WTC11 (cell line): ENCODE measurements around the gene ADAM22. TPM values are rescaled to one million over a fixed set of nuclear protein-coding genes. Genes with fewer than 3 reads are reported as not detected.

ENCODE experiments used
- ATAC-seq: fragments of 200-7000 bp; cut with Tn5 transposase; 2 replicates; pipeline ENCODE4 v1.10.0; 2021; ENCODE audit warnings: mild to moderate bottlenecking, moderate library complexity
- CTCF ChIA-PET: fragments of 300-600 bp; sonication (Branson Sonifier 250); formaldehyde crosslinking; loops from one replicate; lab custom pipeline; 2021; ENCODE audit warnings: antibody characterized with exemption; lab: Charles Lee
- POLR2A ChIA-PET: fragments of 350-600 bp; sonication (Branson Sonifier 250); formaldehyde crosslinking; loops from one replicate; lab custom pipeline; 2021; ENCODE audit warnings: antibody characterized with exemption; lab: Charles Lee
- DNase-seq: peaks from one replicate; pipeline ENCODE4 v3.0.0; 2021; ENCODE audit warnings: low spot score
- H3K27ac Mint-ChIP-seq: 2 replicates; pipeline ENCODE4 v1.8.0; 2021; ENCODE audit warnings: mixed read lengths
- H3K27me3 Mint-ChIP-seq: 2 replicates; pipeline ENCODE4 v1.8.0; 2021; ENCODE audit warnings: low read depth, mild to moderate bottlenecking, moderate library complexity, mixed read lengths
- H3K36me3 Mint-ChIP-seq: 2 replicates; pipeline ENCODE4 v1.8.0; 2021; ENCODE audit warnings: mixed read lengths
- H3K4me1 Mint-ChIP-seq: 2 replicates; pipeline ENCODE4 v1.8.0; 2022; ENCODE audit warnings: mixed read lengths
- H3K4me3 Mint-ChIP-seq: 2 replicates; pipeline ENCODE4 v1.8.0; 2021; ENCODE audit warnings: mild to moderate bottlenecking, moderate library complexity, mixed read lengths
- H3K9me3 Mint-ChIP-seq: 2 replicates; pipeline ENCODE4 v1.8.0; 2021; ENCODE audit warnings: mixed read lengths
- ATF6 ChIP-seq: sonication (generic); formaldehyde crosslinking; IDR thresholded peaks from 2 replicates; pipeline ENCODE4 v1.8.1; 2023; ENCODE audit warnings: mild to moderate bottlenecking, missing genetic modification reagents
- CREB1 ChIP-seq: sonication (generic); formaldehyde crosslinking; IDR thresholded peaks from 2 replicates; pipeline ENCODE4 v1.8.0; 2023; ENCODE audit warnings: mild to moderate bottlenecking, missing genetic modification reagents
- CTCF ChIP-seq: fragments of 200-600 bp; IDR thresholded peaks from 2 replicates; pipeline ENCODE4 v1.8.0; 2022; ENCODE audit warnings: antibody characterized with exemption
- E2F5 ChIP-seq: sonication (generic); formaldehyde crosslinking; IDR thresholded peaks from 2 replicates; pipeline ENCODE4 v1.8.1; 2022; ENCODE audit warnings: mild to moderate bottlenecking, moderate library complexity, missing genetic modification reagents
- ESRRA ChIP-seq: sonication (generic); formaldehyde crosslinking; IDR thresholded peaks from 2 replicates; pipeline ENCODE4 v1.8.1; 2022; ENCODE audit warnings: mild to moderate bottlenecking, missing genetic modification reagents, borderline replicate concordance
- ETV6 ChIP-seq: sonication (generic); formaldehyde crosslinking; IDR thresholded peaks from 2 replicates; pipeline ENCODE4 v1.8.1; 2022; ENCODE audit warnings: mild to moderate bottlenecking, missing genetic modification reagents
- FOXP1 ChIP-seq: sonication (generic); formaldehyde crosslinking; IDR thresholded peaks from 2 replicates; pipeline ENCODE4 v1.8.0; 2022; ENCODE audit warnings: missing genetic modification reagents, mild to moderate bottlenecking, moderate library complexity, borderline replicate concordance
- FOXP4 ChIP-seq: sonication (generic); formaldehyde crosslinking; IDR thresholded peaks from 2 replicates; pipeline ENCODE4 v1.8.0; 2022; ENCODE audit warnings: mild to moderate bottlenecking, missing genetic modification reagents
- GABPB1 ChIP-seq: sonication (generic); formaldehyde crosslinking; IDR thresholded peaks from 2 replicates; pipeline ENCODE4 v1.8.1; 2023; ENCODE audit warnings: mild to moderate bottlenecking, missing genetic modification reagents
- GRHL2 ChIP-seq: fragments of 250-450 bp; sonication (Bioruptor Pico); IDR thresholded peaks from 2 replicates; pipeline ENCODE4 v1.8.0; 2022; ENCODE audit warnings: mild to moderate bottlenecking, moderate library complexity; ENCODE audit not compliant: insufficient replicate concordance, severe bottlenecking
- IRF1 ChIP-seq: sonication (generic); formaldehyde crosslinking; IDR thresholded peaks from 2 replicates; pipeline ENCODE4 v1.8.0; 2023; ENCODE audit warnings: missing genetic modification reagents
- JAZF1 ChIP-seq: fragments of 250-450 bp; sonication (Bioruptor Pico); IDR thresholded peaks from 2 replicates; pipeline ENCODE4 v1.9.0; 2021; ENCODE audit warnings: moderate library complexity, mild to moderate bottlenecking, inconsistent platforms
- NR1H2 ChIP-seq: sonication (generic); formaldehyde crosslinking; IDR thresholded peaks from 2 replicates; pipeline ENCODE4 v1.9.0; 2021; ENCODE audit warnings: mild to moderate bottlenecking, moderate library complexity, missing genetic modification reagents
- PRDM15 ChIP-seq: sonication (generic); formaldehyde crosslinking; IDR thresholded peaks from 2 replicates; pipeline ENCODE4 v1.8.0; 2022; ENCODE audit warnings: missing genetic modification reagents
- SP1 ChIP-seq: sonication (generic); formaldehyde crosslinking; conservative IDR thresholded peaks from 2 replicates; pipeline ENCODE4 v1.8.1; 2022; ENCODE audit warnings: missing genetic modification reagents
- ZNF263 ChIP-seq: sonication (generic); formaldehyde crosslinking; IDR thresholded peaks from 2 replicates; pipeline ENCODE4 v1.8.1; 2022; ENCODE audit warnings: low read depth, mild to moderate bottlenecking, moderate library complexity, missing genetic modification reagents
- ZNF281 ChIP-seq: sonication (generic); formaldehyde crosslinking; IDR thresholded peaks from 2 replicates; pipeline ENCODE4 v1.8.0; 2023; ENCODE audit warnings: mild to moderate bottlenecking, missing genetic modification reagents
- ZNF512 ChIP-seq: sonication (generic); formaldehyde crosslinking; IDR thresholded peaks from 2 replicates; pipeline ENCODE4 v1.8.1; 2022; ENCODE audit warnings: missing genetic modification reagents, borderline replicate concordance
- ZNF671 ChIP-seq: fragments of 250-450 bp; sonication (Bioruptor Pico); IDR thresholded peaks from 2 replicates; pipeline ENCODE4 v1.8.0; 2021; ENCODE audit warnings: mild to moderate bottlenecking
- total RNA-seq: library from RNA; stranded (reverse); gene quantifications from 3 replicates; pipeline ENCODE4 v1.2.3, GENCODE V29; 2021

ADAM22 gene
- total RNA-seq, 1 experiment from 2014 or later: 12.4 TPM

- Mint-ChIP-seq H3K36me3 (no peaks in the 10 kb centered on the region), H3K27me3 (no peaks in the 10 kb centered on the region), H3K27ac (no peak overlapping the region), H3K4me1 (no peaks in the 10 kb centered on the region), H3K4me3 (no peak overlapping the region), H3K9me3 (no peaks in the 10 kb centered on the region)
- CTCF ChIA-PET: no interaction called here
- DNase-seq: no peak
- POLR2A ChIA-PET: no interaction called here
- no peak for TF ChIP-seq GABPB1 (CRISPR knock-in tag)
- TF ChIP-seq FOXP1 (CRISPR knock-in tag): no peak
- TF ChIP-seq CTCF: no peak
- no peak for TF ChIP-seq ZNF512
- TF ChIP-seq NR1H2 (CRISPR knock-in tag): no peak
- TF ChIP-seq JAZF1 (CRISPR knock-in tag): no peak
- no peak for TF ChIP-seq ZNF263
- TF ChIP-seq FOXP4 (CRISPR knock-in tag): no peak
- TF ChIP-seq ATF6 (CRISPR knock-in tag): no peak
- TF ChIP-seq ESRRA: no peak
- TF ChIP-seq CREB1 (CRISPR knock-in tag): no peak
- ATAC-seq: no peak
Measured at GRCh38 chr7:87984088-87984487, 50.0 kb downstream of the ADAM22 start.

GRCh38 chr7:87993269-87993668 is 59.2 kb downstream of the ADAM22 start:
- CTCF ChIA-PET: no interaction called here
- DNase-seq: no peak
- H3K27me3 Mint-ChIP-seq: no peaks in the 10 kb centered on the region
- no peaks in the 10 kb centered on the region for H3K9me3 Mint-ChIP-seq
- no peak for ATAC-seq
- POLR2A ChIA-PET: no interaction called here
- H3K36me3 Mint-ChIP-seq: peaks cover 2% of the 10 kb centered on the region; the same call in 1 of the 2 replicates
- H3K4me1 Mint-ChIP-seq: no peaks in the 10 kb centered on the region; the same call in 1 of the 2 replicates
- no peak overlapping the region for H3K4me3 Mint-ChIP-seq
- H3K27ac Mint-ChIP-seq: no peak overlapping the region
- TF ChIP-seq GABPB1 (CRISPR knock-in tag) (no peak), PRDM15 (CRISPR knock-in tag) (no peak), ETV6 (no peak), GRHL2 (CRISPR knock-in tag) (no peak), ZNF671 (CRISPR knock-in tag) (no peak), SP1 (no peak), NR1H2 (CRISPR knock-in tag) (no peak), E2F5 (CRISPR knock-in tag) (no peak), ZNF281 (CRISPR knock-in tag) (no peak), IRF1 (no peak)
